GM18508 (cell line): ENCODE results near the gene DGCR2.
"Not testable (repeated sequence)": the region's sequence is repeated elsewhere in the genome, so short reads cannot be mapped to it uniquely, and the experiment has no call there.

ENCODE experiments used
- ATAC-seq: cut with Tn5 transposase; IDR thresholded peaks from one replicate; pipeline ENCODE4 v1.9.1; 2021; ENCODE audit warnings: moderate number of reproducible peaks; ENCODE audit not compliant: insufficient read depth, unreplicated experiment

Gene DGCR2, protein sequence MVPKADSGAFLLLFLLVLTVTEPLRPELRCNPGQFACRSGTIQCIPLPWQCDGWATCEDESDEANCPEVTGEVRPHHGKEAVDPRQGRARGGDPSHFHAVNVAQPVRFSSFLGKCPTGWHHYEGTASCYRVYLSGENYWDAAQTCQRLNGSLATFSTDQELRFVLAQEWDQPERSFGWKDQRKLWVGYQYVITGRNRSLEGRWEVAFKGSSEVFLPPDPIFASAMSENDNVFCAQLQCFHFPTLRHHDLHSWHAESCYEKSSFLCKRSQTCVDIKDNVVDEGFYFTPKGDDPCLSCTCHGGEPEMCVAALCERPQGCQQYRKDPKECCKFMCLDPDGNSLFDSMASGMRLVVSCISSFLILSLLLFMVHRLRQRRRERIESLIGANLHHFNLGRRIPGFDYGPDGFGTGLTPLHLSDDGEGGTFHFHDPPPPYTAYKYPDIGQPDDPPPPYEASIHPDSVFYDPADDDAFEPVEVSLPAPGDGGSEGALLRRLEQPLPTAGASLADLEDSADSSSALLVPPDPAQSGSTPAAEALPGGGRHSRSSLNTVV

DNA sequence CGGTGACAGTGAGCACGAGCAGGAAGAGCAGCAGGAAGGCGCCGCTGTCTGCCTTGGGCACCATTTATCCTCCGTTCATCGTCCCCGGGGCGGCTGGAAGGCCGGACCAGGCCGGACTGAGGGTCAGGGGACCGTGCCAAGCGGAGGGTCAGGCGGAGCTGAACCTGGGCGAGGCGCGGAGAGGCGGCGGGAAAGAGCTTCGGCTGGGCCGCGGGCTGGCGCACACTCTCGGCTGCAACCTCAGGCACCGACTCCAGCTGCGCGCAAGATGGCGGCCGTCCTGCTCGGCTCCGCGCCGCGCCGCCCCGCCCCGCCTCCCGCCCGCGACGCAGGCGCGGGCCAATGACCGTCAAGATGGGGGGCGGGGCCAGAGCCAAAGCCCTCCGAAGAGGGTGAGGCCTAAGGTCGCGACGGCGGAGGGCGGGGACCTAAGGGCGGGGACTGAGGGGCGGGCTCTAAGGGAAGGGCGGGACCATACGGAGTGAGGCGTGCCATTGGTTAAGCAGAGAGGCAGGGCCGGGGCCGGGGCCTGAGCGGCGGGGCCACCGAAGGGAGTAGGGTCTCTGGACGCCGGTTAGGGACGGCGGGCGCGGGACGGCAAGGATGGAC lies at the start of gene DGCR2:
DGCR2 (minus strand) TSS at position 270 of the 609 bp plus-strand sequence; CDS start at position 64, 206 bp downstream.
- ATAC-seq, result peak; percentile 41

DNA sequence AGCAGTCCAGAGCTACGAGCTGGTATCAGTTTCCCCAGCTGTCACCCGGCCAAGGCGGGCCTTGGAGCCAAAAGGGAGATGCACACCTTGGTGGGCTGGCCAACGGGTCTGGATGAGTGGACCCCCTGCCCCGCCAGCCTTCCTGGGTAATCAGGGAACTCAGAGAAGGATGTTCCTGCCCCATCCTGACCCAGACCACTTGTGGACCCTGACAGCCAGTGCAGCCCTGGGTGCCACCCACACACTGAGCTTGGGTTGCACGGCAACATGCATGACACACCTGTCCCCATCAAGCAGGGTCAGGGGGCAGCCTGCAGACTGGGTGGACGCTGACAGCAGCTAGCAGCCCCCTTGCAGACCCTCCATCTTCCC lies 47.7 kb upstream of the DGCR2 start:
- ATAC-seq, result no peak

DNA sequence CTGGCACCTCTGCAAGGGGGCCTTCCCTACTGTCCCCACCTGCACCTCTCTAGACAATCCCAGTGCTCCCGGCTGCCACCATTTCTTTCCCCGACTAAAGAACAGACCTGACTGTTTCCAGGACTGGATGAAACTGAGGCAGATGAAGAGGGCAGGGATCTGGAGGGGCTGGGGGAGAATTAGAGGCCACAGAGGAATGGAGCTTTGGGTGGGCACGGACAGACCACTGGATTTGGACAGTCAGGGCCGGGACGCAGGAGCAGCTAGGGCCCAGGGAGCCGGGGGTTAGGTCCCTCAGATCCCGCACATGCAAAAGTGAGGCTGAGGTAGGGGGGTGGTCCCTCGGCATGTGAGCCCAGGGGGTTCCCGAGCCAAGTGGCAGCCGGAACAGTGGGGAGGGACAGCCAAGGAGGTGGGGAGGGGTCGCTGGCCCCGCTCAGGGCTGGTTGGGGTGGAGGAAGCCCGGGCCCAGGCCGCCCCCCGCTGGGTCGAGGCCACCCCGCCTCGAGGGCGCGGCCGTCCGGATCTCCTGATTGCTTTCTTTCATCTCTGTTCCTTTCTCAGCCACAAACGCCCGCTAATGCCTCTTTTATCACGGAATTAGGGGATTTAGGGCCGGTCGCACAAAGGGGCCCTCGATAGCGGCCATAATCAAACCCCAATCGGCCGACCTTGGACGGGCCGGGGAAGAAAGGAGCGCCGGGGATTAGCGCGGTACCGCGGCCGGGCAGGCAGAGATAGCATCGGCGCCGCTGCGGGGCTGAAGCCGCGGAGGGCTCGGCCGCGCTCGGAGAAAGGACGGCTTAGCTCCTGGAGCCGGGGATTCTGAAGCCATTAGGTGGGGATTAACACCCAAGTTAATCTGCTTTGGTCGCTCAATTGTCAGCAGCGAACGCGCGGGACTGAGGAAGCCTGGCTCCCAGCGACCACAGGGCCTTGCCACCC lies 47.1 kb upstream of the DGCR2 start:
- ATAC-seq, result no peak

DNA sequence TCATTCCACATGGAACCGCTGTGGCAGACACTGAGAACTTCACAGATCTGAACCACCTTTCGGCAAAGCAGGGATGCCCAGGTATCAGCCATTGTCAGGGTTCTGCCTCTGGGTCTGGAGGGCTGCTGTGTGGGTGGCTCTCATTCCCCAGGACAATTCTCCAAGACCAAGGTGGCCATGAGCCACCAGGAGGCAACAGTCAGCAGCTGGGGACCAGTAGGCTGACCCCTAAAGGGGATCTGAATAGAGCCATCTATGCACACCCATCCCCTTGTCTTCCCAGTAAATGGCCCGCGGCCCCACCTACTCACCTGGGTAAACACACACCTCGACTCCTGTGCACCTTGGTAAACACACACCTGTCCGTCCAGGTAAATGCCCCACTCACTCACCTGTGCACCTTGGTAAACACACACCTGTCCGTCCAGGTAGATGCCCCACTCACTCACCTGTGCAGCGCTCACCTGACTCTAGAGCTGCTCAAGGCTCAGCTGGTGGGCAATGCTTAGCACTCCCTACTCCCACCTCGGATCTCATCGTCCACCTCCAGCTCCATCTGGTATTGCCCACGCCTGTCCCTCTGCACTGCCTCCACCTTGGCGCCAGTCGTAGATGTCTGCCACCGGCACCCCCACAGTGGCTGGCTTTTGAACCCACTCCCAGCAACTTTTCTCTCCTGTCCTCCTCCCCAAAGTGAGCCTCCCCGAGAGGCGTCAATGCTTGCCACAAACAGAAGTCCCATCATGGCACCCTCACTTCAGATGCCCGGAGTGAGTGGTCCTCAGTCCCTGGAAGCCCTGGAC lies 46.1 kb upstream of the DGCR2 start:
- ATAC-seq, result no peak

DNA sequence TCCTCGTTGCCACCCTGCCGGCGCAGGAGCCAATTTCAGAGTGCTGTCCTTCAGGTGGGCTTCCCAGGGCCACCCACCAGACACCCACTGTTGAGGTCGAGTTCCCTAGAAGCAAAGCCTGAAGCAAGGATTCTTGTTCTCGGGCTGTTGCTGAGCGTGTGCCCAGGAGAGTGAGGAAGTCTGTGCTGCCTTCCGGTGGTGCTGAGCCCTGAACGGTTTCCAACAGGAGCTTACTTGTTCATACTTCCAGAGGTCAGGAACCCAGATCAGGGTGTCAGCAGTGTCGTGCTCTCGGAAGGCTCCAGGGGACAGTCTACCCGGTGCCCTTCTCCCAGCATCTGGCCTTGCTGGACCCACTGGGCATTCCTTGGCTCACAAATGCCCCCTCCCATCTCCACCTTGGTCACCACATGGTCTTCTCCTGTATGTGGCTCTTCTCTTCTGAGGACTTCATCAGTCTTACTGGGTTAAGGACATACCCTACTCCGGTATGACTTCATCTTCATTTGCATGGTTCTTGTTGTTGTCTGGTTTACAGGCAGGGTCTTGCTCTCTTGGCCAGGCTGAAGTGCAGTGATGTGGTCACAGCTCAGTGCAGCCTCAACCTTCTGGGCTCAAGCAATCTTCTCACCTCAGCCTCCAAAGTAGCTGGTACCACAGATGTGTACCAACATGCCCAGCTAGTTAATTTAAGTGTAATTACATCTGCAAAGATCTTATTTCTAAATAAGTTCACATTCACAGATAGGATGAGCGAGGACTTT lies 45.1 kb upstream of the DGCR2 start:
- ATAC-seq, result no peak

DNA sequence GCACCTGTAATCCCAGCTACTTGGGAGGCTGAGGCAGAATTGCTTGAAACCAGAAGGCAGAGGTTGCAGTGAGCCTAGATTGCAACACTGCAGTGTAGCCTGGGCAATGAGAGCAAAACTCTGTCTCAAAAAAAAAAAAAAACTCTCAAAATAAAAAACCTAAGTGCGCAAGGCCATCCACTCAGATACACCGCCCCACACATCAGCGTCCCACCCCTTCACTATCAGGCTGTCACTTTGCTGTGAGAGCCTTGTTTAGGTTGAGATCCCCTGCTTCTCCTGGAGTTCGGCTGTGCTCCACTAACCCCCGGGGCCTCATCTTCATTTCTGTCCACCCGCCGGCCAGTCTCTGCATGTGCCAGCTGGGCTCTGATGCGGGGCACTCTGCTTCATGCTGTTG lies 44.2 kb upstream of the DGCR2 start:
- ATAC-seq, result no peak

DNA sequence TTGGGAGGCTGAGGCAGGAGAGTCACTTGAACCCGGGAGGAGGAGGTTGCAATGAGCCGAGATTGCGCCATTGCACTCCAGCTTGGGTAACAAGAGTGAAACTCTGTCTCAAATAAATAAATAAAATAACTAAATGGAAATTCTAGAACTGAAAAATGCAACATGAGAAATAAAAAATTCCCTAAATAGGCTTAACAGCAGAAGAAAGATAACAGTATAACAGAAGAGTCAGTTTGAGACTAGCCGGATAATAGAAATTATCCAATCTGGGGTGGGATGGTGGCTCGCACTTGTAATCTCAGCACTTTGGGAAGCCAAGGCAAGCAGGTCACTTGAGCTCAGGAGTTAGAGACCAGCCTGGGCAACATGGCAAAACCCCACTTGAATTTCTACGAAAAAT lies 42.2 kb upstream of the DGCR2 start:
- ATAC-seq, result no peak

DNA sequence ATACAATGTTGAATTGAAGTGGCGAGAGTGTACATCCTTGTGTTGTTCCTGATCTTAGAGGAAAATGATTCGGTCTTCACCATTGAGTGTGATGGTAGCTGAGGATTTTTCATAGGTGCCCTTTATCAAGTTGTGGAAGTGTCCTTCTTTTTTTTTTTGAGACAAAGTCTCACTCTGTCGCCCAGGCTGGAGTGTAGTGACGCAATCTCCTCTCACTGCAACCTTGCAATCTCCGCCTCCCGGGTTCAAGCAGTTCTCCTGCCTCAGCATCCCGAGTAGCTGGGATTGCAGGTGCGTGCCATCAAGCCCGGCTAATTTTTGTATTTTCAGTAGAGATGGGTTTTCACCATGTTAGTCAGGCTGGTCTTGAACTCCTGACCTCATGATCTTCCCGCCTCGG lies 36.4 kb upstream of the DGCR2 start:
- not testable (repeated sequence) for ATAC-seq

DNA sequence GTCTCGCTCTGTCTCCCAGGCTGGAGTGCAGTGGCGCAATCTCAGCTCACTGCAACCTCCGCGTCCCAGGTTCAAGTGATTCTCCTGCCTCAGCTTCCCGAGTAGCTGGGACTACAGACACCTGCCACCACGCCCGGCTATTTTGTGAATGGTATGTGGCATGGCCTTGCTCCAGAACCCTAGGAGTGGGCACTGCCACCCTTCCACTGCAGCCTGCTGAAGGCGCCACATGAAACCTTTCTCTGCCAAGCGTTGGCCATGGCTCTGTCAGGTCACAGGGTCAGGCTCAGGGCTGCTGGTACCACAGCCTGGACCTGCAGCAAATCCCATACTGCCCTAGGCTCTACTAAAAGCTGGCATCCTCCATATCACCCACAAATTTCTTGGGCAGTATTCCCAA lies 33.9 kb upstream of the DGCR2 start:
- not testable (repeated sequence) for ATAC-seq

DNA sequence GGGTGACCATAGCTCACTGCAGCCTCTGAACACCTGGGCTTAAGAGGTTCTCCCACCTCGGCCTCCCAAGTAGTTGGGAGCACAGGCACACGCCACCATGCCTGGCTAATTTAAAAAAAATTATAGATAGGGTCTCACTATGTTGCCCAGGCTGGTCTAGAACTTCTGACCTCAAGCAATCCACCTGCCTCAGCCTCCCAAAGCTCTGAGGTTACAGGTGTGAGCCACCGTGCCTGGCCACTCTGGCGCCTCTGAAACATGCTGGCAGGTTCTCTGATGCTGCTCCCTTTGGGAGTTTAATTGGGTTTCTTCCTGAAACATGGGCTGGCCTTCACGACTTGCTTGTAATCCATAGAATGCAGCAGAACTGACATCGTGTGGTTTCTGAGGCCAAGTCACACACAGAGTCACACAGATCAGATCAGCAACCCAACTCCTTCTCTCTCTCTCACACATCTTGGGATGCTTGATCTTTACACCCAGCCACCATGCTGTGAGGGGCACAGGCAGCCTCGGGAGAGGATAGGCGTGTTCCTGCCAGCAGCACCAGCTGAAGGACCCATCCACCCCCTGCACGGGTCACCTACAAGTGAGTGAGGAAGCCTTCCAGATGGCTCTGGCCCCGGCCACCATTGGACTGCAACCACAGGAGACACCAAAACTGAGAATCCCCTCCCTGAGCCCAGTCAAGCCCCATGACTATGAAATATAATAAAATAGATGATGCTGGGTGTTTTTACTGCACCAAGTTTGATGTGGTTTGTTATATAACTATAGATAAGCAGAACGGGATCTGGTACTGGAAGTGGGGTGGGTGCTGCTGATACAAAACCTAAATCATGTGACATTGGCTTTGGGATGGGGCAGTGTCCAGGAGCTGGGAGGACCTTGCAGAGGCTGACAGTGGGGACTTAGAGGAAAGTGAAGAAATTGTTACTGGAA lies 31.0 kb upstream of the DGCR2 start:
- no peak for ATAC-seq

DNA sequence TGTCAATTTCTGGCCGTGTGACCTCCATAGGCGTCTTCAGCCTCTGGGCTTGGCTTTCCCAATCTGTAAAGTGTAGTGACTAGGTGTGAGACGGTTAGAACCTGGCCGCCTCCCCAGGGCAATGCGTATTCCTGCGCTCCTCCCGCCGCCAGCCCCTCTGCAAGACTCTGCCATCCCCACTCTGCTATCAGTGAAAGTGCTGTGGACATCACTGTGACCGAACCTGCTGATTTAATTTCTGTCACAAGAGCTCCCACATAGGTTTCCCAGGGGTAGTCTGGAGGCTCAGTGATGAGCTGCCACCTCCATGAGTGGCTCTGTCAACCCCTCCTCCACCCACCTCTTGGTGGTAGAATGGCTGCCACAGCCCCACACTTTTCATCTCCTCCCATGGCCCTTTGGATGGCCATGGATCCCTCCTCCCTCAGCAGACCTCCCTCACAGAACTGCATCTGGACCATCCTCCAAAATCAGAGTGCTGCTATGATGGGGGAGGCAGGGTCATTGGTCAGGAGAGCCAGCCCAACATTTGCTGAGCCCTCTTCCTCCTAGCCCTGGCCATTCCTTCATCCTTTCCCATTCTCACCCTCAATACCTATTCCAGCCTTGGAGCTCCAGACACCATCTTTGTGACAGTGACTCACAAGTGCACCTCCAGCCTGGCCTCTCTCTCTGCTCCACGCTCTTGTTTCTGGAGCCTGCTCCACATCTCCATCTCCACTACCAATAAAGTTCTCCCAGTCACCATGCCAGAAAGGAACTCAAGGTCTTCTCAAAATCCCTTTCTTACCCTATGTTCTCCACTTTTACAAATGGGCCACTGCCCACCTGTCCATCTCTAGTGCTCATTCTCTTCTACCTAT lies 29.3 kb upstream of the DGCR2 start:
- ATAC-seq, result no peak

DNA sequence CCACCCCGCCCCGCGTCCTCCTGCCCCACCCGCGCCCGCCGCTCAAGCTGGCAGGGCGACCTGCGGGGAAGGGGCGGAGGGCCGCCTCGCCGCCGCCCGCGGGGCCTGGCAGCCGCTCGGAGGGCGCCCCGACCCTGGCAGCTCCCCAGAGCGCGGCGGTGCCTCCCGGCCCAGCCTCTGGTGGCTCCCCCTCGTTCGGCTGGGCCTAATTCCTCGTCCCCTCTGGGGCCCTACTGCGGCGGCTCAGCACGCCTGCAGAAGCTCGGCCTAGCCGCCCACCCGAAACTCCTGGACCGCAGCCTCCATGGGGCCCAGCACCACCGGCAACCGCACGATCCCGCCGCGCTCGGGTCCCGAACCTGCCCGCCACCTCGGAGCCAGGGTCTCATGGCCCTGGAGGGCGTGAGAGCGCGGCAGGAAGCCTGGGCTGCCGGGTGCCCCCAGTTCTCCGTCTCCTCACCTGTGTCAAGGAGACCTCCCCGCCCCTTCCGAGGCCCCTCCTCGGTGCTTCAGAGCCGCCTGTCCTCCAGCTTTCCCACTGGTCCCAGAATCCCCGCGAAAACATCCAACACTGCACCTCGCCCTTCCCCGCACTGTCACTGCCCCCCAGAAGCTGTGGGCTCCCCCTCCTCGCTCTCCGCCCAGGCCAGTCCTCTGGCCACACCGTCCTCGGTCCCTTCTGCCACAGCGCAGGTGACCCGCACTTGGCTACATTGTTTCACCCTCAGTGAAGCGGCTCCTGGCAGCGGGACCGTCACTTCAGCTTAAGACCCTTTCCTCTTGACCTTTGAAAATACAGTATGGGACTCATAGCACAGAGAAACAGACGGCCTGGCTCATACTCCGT lies 28.5 kb upstream of the DGCR2 start:
- no peak for ATAC-seq

DNA sequence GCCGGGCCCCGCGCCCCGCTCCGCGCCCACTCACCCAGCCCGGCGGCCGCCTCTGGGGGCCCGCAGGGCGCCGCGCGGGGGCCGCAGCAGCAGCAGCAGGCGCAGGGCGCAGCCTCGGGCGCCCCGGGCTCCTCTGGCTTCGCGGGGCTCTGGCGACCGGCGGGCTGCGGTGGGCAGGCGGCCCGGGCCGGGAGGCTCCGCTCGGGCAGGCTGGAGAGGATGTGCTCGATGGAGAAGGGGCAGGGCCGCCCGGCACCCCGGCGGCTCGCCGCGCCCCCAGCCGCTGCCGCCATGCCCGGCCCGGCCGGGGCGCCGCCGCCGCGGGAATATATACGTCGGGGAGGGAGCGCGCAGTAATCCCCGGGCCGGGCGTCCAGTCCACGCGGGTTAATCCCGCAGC lies 27.8 kb upstream of the DGCR2 start, which contains the start of gene GSC2:
GSC2 (minus strand) TSS at position 302 of the 400 bp plus-strand sequence; CDS start at position 293, 9 bp downstream.
- ATAC-seq, result no peak

DNA sequence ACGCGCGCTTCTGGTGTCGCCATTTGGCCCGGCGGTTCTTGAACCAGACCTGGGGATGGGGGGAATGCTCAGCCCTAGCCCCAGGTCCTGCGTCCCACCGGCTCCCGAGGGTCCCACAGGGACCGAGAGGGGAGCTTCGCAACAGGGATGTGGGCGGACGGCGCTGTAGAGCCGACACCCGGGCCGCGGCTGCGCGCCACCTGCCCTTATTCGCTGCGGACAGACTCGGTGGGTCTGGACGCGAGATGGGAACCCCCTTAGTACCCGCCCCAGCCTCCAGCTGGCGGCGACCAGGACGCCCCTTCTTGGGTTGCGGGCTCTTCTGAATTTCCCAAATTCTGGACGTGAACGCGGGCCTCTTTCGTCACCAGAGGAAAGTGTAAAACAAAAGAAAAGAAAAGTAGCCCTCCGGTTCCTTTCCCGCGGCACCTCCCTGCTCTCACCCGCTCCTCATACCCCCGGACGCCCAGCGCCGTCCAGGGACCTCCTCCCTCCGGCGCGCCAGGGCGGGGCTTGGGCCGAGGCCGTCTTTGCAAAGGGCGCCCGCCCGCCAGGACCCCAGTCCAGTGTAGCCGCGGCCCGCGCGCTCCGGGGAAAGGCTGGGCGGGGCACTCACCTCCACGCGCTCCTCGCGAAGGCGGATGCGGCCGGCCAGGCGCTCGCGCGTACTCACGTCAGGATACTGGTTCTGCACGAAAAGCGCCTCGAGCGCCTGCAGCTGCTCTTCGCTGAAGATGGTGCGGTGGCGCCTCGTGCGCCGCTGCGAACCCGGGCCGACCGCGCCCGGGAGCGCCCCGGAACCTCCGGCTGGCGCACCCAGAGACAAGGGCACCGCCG lies 27.1 kb upstream of the DGCR2 start:
- no peak for ATAC-seq

DNA sequence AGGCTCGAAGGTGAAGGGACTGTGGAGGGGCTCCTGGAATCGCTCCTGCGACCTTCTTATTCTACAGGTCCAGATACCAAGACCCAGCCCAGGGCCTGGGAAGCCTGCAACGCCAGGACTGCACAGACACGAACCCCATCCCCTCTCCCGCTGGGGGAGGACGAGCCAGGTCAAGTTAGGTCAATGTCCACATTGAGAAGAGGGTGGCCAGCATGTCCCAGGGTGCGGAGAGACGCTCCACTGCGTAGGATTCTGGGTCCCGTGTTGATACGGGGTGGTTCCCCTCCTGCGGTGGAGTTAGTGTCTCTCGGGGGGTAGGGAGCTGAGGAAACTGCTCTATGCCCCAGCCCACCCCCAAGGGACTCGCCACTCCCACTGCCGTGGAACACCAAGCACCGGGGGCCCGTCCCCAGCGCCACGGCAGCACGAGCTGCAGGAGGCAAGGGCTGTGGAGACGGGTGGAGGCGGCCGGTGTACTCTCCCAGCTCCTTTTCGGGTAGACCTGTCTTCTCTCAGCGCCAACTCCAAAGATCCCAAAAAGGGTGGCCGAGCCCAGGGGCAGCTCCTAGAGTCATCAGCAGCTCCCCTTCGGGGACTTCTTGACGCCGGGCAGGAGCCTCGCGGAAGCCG lies 26.3 kb upstream of the DGCR2 start:
- no peak for ATAC-seq
